Urothelium cell line (cell line): ENCODE measurements around the gene ACOT8.

Source experiments
- DNase-seq: peaks from one replicate; pipeline ENCODE4 v3.0.0; 2011; ENCODE audit warnings: low spot score, mixed read lengths
- FAIRE-seq: peaks from 2 replicates; lab custom pipeline; 2011; peaks lifted over from hg19 to GRCh38; lab: Jason Lieb, UNC

The ACOT8 gene

GRCh38 chr20:45859916-45860315, 2.7 kb upstream of the ACOT8 start:
- FAIRE-seq (no peak), DNase-seq (no peak)

- no peak for FAIRE-seq
- DNase-seq, result peak; percentile 32
Measured at GRCh38 chr20:45857882-45858216, 657 bp upstream of the ACOT8 start.

- no peak for DNase-seq
- no peak for FAIRE-seq
Measured at GRCh38 chr20:45853484-45853883, 3.7 kb downstream of the ACOT8 start.

- FAIRE-seq (no peak), DNase-seq (no peak)
Measured at GRCh38 chr20:45852326-45852725, 4.9 kb downstream of the ACOT8 start.

- no peak for FAIRE-seq
- DNase-seq, result no peak
Measured at GRCh38 chr20:45851501-45851900, 5.7 kb downstream of the ACOT8 start.

- FAIRE-seq (no peak), DNase-seq (no peak)
Measured at GRCh38 chr20:45850926-45851325, 6.3 kb downstream of the ACOT8 start.

- FAIRE-seq, result no peak
Measured at GRCh38 chr20:45850238-45850637, 7.0 kb downstream of the ACOT8 start.

GRCh38 chr20:45848969-45849582, 8.1 kb downstream of the ACOT8 start:
- no peak for DNase-seq
- FAIRE-seq, result no peak

More at GRCh38 chr20:45850238-45850637, 7.0 kb downstream of the ACOT8 start:
- no peak for DNase-seq

GRCh38 chr20:45848421-45848820, 8.8 kb downstream of the ACOT8 start:
- FAIRE-seq (no peak), DNase-seq (no peak)

- no peak for FAIRE-seq
- DNase-seq, result no peak
Measured at GRCh38 chr20:45845452-45845851, 11.7 kb downstream of the ACOT8 start.

GRCh38 chr20:45843506-45843905, 13.7 kb downstream of the ACOT8 start:
- no peak for DNase-seq
- FAIRE-seq, result no peak

GRCh38 chr20:45842169-45842812, 14.9 kb downstream of the ACOT8 start:
- no peak for FAIRE-seq
- no peak for DNase-seq

GRCh38 chr20:45841407-45842129, 15.6 kb downstream of the ACOT8 start:
- DNase-seq (no peak), FAIRE-seq (no peak)

- no peak for FAIRE-seq
- DNase-seq, result no peak
Measured at GRCh38 chr20:45840700-45841198, 16.4 kb downstream of the ACOT8 start.

GRCh38 chr20:45836841-45837240, 20.4 kb downstream of the ACOT8 start:
- no peak for DNase-seq
- no peak for FAIRE-seq

- FAIRE-seq (no peak), DNase-seq (peak; percentile 57)
Measured at GRCh38 chr20:45835825-45836224, 21.4 kb downstream of the ACOT8 start.

GRCh38 chr20:45835329-45835765, 21.8 kb downstream of the ACOT8 start:
- FAIRE-seq (no peak), DNase-seq (no peak)

GRCh38 chr20:45834797-45835161, 22.4 kb downstream of the ACOT8 start:
- no peak for DNase-seq
- FAIRE-seq, result no peak

- DNase-seq (peak; percentile 92), FAIRE-seq (no peak)
Measured at GRCh38 chr20:45833883-45834796, 23.1 kb downstream of the ACOT8 start.

- FAIRE-seq (no peak), DNase-seq (peak; percentile 94)
Measured at GRCh38 chr20:45833030-45833882, 23.9 kb downstream of the ACOT8 start, which contains the start of gene SNX21. TSS of gene SNX21 (plus strand) at chr20:45833799. CDS start at chr20:45833920, 121 bp downstream.
